Measurements from ENCODE around the gene COL4A3. TPM values are rescaled to one million over a fixed set of nuclear protein-coding genes. Genes with fewer than 3 reads are reported as not detected.
A peak's percentile ranks its signal among the peaks of the same experiment; 100 is the strongest.

COL4A3 gene
- 4.5 TPM for total RNA-seq
- long read RNA-seq, full-length matches to known transcripts, result 1 of 3 reads
- long read RNA-seq, partial matches to known transcripts, result 0 of 3 reads
- long read RNA-seq, other reads (novel, unspliced or antisense), result 2 of 3 reads

DNA sequence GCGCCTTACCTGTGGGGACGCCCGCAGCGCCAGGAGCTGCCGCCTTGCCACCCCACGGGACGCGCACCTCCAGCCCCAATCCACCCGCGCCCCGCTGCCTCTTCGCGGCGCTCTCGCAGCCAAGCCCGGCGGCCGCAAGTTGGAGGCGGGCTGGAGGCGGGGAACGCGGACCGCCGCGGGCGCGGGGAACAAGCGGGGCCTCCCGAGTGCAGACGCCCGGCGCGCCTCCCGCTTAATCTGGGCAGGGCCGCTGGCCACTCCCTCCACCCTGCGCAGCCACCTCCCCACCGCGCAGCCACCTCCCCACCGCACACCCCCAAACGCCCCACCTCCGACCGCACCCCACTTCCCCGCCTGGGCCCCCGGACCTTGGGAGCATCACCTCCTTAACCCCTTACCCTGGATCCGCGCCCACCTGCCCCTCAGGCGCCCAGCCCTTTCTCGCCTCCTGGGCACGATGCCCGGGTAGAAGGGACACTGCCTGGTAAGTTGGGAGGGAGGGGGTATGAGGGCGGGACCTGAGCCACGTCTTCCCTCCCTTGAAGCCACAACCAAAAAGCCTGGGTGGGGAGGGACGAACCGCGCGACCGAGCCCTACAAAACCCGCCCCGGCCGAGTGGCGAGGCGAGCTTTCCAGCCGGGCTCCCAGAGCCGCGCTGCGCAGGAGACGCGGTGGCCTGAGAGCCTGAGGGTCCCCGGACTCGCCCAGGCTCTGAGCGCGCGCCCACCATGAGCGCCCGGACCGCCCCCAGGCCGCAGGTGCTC is at the start of gene COL4A3, which contains the start of gene COL4A4:
COL4A3 (plus strand) TSS at position 627 of the 765 bp plus-strand sequence; CDS start at position 730, 103 bp downstream.
COL4A4 (minus strand) TSS at position 208 of the 765 bp plus-strand sequence. CDS start 16,722 bp downstream, outside the sequence.
- peak; percentile 95 for ATAC-seq
- DNase-seq, result peak; percentile 84
- intact Hi-C loops (cut with micrococcal nuclease), result no loop called here

DNA sequence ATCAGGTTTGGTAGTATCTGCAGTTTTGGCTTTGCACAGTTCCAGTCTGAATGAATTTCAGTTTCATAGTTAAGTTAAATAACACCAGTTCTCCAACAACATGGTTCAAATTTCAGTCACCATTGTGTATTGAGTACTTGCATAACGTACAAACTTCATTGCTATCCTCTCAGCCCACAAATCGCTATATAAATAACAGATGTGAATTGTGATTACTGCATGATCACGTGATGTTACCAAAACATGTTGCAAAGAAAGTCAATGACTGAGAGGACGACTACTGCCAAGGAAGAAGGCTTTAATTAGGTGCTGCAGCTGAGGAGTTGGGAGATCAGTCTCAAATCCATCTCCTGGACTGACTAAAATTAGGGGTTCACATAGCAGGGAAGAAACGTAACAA is 48.7 kb upstream of the COL4A3 start:
- no peak for DNase-seq
- no peak for ATAC-seq
- intact Hi-C loops (cut with micrococcal nuclease), result no loop called here

DNA sequence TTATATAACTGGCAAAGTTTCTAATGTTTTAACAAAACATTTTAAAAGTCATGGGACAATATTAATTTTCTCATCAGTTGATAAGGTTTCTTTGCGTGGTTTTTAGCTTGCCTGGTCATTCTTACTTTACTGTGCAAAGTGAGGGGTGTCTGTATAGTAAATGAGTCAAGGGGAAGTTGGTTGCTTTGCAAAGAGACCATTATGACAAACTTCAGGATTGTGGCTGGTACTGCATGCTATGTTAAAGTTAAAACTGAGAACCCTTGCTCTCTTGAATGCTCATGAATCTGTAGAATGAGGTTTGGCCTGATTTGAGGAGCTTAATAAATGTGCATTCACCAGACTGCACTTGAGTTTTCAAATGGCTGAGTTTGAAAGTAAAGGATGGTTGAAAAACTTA is 47.4 kb upstream of the COL4A3 start:
- intact Hi-C loops (cut with micrococcal nuclease), result no loop called here
- ATAC-seq, result no peak
- no peak for DNase-seq

DNA sequence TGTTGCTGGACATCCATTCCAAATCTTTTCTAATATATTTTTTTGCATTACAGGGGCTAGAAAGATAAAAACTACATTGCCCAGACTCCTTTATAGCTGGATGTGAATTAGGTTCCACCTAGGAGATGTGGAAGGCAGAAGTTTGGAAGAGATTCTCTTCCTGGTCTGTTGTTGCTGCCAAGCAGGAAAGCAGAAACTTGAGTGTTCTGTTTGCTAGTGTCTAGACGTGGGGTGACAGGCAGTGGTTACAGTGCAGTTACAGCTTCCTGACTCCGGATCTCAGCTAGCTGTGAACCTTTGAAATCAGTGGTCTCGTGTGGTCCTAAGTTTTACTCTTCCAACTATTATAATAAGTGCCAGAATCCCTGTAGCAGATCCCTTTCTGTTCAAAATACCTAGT is 46.6 kb upstream of the COL4A3 start:
- ATAC-seq (no peak), DNase-seq (no peak)
- intact Hi-C loops (cut with micrococcal nuclease), result no loop called here

DNA sequence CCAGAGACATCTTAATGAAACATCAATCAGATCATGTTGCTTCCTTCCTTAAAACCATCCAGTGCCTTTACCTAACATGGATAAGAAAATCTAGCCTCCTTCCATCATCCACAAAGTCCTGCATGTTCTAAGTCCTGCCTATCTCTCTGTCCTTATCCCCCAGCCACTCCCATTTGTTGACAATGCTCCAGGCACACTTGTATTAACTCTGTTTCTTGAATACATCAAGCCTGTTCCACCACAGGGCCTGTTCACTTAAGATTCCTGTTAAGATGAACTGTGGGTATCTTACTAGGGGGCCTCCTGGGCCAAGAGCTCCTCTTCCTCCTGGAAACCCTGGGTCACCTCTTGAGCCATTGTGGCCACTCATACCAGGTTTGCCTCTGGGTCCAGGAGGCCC is 46.1 kb upstream of the COL4A3 start:
- intact Hi-C loops (cut with micrococcal nuclease), result no loop called here
- DNase-seq, result no peak

DNA sequence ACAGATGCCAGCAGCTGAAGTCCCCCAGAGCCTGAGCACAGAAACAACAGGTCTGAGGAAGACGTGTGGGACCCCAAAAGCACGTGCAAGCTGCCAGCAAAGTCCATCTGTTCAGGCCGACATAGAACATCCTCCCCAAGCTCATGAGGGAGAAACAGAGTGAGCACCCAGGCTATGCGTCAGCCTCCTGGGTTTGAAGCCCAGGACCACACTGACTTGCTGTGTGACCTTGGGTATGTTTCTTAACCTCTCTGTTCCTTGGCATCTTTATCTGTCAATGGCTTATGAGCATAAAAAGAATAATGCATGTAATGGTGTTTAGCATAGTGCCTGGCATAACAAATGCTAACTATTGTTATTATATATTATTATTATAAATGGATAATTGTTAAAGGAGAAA is 40.7 kb upstream of the COL4A3 start:
- no peak for DNase-seq
- no peak for ATAC-seq
- intact Hi-C loops (cut with micrococcal nuclease), result no loop called here

More for the DNA sequence above, 46.1 kb upstream of the COL4A3 start:
- ATAC-seq, result no peak

DNA sequence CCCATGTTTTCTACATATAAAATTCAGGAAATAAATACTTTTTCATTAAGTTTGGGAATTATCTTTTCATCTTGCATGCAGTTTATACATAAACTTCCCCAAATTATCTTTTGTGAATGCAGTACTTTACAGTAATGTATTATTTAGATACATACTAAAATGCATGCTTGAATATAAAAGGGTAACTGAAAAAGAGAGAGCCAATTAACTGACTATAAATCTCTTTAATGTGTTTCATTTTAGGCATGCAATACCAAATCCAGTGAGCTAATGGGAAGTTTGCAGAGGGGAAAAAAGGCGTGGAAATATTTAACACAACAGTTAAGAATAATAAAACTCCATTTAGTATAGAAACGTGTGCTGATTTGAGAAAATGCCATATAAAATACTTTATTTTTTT is 39.6 kb upstream of the COL4A3 start:
- no peak for ATAC-seq
- intact Hi-C loops (cut with micrococcal nuclease), result no loop called here

DNA sequence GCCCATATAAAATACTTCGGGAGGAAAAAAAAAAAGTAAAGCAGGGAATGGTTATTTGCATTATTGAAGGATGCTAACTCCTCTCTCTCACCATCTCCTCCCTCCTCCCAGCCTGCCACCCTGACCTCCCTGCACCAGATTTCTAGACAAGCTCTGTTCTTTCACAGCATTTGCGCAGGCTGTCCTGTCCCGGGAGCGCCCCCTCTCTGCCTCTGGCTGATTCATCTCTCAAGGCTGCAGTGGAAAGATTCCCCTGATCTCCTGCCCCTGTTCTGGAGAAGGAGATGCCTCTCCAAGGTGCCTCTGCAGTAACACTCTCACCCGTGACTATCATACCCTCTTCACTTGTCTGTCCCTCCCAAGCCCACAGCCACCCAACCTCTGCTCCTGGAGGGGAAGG is 38.9 kb upstream of the COL4A3 start:
- intact Hi-C loops (cut with micrococcal nuclease), result no loop called here
- DNase-seq (no peak), ATAC-seq (no peak)

More for the DNA sequence above, 39.6 kb upstream of the COL4A3 start:
- no peak for DNase-seq

DNA sequence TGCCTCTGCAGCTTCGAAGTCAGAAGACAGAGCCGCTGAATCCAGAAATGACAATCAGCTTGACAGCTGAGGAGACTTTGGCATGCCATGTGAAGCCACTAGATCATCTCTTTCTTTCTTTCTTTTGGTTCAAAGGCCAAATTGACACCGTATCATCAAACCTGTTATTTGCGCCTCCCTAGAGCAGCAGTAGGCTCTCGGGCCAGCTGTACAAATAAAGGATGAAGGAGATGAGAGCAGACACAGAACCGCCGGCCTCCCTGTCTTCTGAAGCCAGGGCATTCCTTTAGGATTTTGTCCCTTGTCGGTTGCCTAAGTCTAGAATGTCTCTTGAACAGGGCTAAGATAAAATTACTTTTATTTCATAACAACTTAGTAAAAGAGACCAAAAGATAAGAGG is 37.2 kb upstream of the COL4A3 start:
- DNase-seq (no peak), ATAC-seq (peak; percentile 60)
- intact Hi-C loops (cut with micrococcal nuclease), result no loop called here

DNA sequence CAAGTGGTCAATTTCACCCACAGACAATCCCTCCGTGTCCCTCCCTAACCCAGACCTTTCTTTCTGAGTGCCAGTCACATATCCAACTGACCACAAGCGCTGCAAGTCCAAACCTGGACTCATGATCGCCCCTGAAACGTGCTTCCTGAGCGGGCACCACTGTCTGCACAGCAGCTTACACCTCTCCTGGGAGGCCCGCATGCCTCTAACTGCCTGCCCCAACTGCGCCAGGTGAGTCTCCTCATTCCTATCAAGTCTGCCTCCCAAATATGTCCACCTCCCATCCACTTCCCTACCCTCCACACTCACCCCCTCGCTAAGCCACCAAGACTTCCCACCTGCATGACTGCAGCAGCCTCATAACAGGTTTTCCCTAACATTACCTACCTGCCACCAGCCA is 33.8 kb upstream of the COL4A3 start:
- no peak for ATAC-seq

DNA sequence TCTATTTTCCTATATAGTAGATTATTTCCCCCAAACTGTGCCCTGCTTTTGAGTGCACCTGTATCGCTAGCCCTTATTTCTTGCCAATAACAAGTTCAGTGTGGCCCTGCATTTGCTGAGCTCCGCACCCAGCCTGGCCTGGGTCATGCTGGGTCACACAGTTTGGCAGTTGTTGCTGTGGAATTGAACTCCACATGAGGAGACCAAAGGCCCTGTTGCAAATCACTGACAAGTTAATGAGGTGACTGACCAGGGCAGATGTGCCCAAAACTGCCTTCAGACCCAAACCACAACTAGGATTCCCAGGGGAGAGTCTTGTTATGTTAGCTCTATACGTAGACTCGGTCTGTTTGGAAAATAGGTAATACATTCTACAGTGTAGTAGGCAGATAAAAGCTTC is 31.4 kb upstream of the COL4A3 start:
- peak; percentile 17 for ATAC-seq
- intact Hi-C loops (cut with micrococcal nuclease), result no loop called here
- no peak for DNase-seq

More for the DNA sequence above, 33.8 kb upstream of the COL4A3 start:
- intact Hi-C loops (cut with micrococcal nuclease), result no loop called here
- DNase-seq, result no peak

DNA sequence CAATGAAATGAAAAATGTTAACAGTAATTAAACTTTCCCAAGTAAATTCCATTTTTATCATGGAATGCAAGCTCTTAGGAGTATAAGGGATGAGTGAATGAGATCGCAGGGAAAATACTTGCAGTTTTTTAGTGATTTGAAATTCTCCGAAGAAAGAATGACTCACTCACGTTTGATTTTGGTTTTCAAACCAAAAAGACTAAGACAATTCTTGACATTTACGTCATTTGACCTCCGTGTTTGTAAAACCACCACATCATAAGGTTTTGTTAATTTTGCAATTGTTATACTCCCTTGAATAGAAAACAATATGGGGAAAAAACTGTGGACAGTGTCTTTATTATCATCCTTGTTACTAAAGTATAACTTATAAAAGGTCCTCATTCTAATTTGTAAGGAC is 29.8 kb upstream of the COL4A3 start:
- ATAC-seq (no peak), DNase-seq (no peak)
- intact Hi-C loops (cut with micrococcal nuclease), result no loop called here

DNA sequence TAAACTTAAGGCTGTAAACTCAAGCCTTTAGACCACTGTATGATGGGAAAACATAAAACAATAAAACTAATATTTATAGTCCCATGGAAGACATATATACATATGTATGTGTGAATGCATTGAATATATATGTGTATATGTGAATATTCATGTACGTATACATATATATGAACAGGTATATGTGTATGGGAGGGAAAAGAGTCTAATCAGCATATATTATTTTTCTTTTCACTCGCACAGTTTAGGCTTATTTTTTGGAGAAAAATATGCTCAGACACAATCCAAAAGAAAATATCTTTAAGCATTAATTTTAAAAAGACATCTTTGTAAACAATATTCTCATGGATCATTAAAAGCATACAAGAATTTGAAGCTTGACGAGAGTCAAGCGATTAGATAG is 23.1 kb upstream of the COL4A3 start:
- intact Hi-C loops (cut with micrococcal nuclease), result no loop called here
- ATAC-seq (no peak), DNase-seq (no peak)

DNA sequence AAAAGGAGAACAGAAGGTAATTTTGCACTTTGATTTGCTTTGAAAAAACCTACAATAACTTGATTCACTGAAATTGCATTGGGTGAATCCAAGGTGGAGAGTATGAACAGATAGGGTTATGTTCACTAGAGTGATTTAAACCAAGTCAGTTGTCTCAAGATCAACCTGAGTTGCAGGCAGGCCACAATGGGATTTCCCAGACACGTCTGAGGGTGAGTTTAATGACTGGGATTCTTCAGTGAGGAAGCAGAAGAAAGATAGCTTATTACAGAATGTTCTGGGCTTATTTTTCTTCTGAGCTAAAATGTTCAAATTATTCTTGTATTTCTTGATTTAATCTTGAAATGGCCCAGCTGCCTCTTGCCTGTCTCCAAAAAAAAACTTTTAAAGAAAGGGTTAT is 20.5 kb upstream of the COL4A3 start:
- peak; percentile 62 for ATAC-seq

DNA sequence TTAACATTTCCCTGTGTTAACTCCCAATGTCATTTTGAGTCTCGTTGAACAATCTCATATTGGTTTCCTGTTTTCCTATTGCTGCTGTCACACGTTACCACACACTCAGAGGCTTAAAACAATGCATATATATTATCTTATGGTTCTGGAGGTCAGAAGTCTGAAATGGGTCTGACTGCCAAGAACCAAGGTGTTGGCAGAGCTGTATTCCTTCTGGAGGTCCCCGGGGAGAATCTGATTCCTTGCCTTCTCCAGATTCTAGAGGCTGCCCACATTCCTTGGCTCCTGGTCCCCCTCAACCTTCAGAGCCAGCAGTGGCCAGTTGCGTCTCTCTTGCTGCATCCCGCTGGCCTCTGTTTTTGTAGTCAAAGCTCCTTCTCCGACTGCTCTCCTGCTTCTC is 18.0 kb upstream of the COL4A3 start:
- no peak for ATAC-seq
- intact Hi-C loops (cut with micrococcal nuclease), result no loop called here
- DNase-seq, result no peak

More for the DNA sequence above, 20.5 kb upstream of the COL4A3 start:
- DNase-seq, result no peak
- intact Hi-C loops (cut with micrococcal nuclease), result no loop called here

DNA sequence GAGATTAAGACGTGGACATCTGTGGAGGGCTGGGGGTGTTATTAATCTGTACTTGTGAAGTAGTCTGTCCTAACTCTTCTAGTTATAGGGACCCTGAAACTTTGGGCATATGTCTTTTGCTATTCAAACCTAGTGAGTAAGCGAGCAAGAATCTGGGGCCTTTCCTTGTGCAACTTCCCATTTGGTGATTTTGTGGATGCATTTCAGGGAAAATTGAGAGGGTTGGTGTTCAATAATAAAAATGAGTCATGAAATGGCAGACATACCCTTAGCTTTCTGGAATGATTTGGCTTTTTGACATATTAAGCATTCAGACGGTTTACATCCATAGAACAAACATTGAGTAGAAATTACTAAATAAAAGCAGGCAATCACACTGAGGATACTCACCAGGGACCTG is 17.4 kb upstream of the COL4A3 start:
- no peak for ATAC-seq
- intact Hi-C loops (cut with micrococcal nuclease), result no loop called here
- no peak for DNase-seq

DNA sequence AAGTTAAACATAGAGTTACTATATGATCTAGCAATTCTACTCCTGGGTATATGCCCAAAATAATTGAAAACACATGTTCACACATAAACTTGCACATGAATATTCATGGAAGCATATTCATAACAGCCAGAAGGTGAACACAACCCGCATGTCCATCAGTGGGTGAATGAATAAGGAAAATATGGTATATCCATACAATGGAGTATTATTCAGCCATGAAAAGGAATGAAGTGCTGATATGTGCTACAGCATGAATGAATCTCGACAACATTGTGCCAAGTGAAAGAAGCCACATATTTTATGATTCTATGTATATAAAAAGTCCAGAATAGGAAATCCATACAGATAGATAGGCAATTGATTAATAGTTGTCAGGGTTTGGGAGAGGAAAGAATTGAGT is 16.3 kb upstream of the COL4A3 start:
- no peak for DNase-seq
- ATAC-seq, result no peak
- intact Hi-C loops (cut with micrococcal nuclease), result no loop called here

DNA sequence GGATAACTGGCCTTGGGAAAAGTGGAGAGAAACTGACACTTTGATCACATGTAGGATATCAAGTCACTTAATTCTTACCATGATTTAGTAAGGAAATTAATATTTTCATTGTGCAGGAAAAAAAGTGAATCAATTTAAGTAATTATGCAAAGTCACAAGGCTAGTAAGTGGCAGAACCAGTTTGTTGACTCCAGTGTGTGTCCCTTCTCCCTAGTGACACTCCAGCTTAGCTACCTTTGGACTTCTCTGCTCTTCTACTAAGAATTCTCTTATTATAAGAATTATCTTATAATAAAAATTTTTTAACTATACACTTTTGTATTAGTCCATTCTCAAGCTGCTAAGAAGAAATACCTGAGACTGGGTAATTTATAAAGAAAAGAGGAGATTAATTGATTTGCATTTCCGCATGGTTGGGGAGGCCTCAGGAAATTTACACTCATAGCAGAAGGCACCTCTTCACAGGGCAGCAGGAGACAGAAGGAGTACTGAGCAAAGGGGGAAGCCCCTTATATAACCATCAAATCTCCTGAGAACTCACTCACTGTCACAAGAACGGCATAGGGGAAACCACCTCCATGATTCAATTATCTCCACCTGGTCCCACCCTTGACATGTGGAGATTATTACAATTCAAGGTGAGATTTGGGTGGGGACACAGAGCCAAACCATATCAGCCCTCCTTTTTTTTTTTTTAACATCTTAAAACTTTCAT is 14.0 kb upstream of the COL4A3 start:
- no peak for ATAC-seq
- intact Hi-C loops (cut with micrococcal nuclease), result no loop called here
- DNase-seq, result no peak

DNA sequence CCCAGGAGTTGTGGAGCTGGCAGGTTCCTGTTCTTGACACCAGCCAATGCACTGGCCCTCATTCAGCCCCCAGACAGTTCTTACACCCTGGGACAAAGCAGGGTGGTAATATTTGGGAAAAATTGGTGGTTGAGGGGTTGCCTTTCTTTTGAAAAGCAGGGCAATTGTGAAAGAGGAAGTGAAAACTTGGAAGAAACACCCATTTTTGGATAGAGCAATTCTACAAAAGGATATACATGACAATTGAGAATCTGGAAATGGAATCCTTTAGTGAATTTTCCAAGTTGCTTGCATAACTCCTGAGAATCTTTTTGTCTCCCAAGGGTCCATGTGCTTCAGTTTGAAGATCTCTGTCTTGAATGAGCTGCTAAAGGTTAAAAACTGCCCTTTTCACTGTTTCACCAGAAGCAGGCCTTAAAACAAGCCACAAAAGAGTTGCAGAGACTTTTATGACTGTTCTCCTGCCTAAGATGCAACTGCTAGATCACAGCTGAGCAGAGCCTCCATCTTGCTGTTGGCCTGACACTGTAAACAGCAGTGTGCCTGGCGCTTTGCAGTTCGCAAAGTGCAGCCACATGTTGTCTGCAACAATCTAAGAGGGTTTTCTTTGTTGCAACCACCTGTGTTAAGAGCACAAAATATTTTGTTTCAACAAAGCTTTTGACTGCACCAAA is 12.2 kb upstream of the COL4A3 start:
- intact Hi-C loops (cut with micrococcal nuclease), result no loop called here
- DNase-seq (no peak), ATAC-seq (no peak)

DNA sequence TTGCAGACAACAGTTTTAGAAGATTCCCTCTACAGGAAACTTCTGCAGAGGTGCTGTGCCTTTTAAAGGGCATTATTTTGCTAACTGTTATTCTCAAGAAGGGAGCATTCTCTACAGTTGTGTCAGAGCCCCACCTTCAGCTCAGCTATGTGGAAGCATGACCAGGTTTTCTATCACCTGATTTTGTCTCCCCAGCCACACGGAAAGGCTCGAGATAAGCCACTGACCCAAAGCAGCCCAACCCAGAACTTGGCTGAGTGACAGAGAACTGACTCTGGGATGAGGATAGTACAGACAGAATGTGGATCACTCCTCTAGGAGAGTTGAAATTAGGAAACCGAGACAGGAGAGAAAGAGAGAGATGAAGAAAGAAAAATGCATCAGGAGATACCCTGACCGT is 11.1 kb upstream of the COL4A3 start:
- intact Hi-C loops (cut with micrococcal nuclease), result no loop called here
- peak; percentile 47 for ATAC-seq
- DNase-seq, result no peak
